ENCODE measurements around the gene WDR6. TPM values are rescaled to one million over a fixed set of nuclear protein-coding genes. Genes with fewer than 3 reads are reported as not detected.

WDR6 gene
- total RNA-seq, 3 donors from 2014 or later (not counting 1 experiment from before 2014, with no cell fraction given): 113 to 167 (median 129) TPM

DNA sequence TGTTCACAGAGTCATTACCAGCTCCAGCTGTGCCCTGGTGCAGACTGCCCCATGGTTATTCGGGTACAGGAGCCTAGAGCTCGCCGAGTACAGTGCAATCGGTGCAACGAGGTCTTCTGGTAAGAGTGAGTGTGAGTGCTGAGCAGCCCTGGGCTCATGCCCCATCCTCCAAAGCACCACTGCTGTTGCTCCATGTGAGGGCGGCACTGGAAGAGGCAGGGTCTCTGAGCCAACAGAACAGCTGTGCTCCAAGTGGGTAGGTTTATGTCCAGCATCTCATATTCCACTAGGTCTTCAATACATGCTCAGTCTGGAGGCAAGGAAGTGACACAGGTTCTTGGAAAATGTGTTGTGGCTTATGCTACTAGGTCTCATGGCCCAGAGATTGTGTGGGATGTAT is 36.6 kb upstream of the WDR6 start:
- no peaks in the 10 kb centered on the region for H3K27me3 ChIP-seq (ENCODE audit: control insufficient read depth, insufficient read depth, low read length)
- Mint-ChIP-seq H3K27me3 (ENCODE audit: low read depth in 2 of 2) (no peaks in the 10 kb centered on the region), H3K27ac (no peak overlapping the region), H3K4me1 (peaks cover 14 to 16% of the 10 kb centered on the region in 2 donors), H3K36me3 (peaks cover 15% of the 10 kb centered on the region), H3K9me3 (no peaks in the 10 kb centered on the region), H3K4me3 (no peak overlapping the region)
- TF ChIP-seq, protein P1, sequence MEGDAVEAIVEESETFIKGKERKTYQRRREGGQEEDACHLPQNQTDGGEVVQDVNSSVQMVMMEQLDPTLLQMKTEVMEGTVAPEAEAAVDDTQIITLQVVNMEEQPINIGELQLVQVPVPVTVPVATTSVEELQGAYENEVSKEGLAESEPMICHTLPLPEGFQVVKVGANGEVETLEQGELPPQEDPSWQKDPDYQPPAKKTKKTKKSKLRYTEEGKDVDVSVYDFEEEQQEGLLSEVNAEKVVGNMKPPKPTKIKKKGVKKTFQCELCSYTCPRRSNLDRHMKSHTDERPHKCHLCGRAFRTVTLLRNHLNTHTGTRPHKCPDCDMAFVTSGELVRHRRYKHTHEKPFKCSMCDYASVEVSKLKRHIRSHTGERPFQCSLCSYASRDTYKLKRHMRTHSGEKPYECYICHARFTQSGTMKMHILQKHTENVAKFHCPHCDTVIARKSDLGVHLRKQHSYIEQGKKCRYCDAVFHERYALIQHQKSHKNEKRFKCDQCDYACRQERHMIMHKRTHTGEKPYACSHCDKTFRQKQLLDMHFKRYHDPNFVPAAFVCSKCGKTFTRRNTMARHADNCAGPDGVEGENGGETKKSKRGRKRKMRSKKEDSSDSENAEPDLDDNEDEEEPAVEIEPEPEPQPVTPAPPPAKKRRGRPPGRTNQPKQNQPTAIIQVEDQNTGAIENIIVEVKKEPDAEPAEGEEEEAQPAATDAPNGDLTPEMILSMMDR (IDR thresholded peaks at IDR 0.05): no peak
- H3K9me3 ChIP-seq (ENCODE audit: control insufficient read depth, insufficient read depth, low read length): no peaks in the 10 kb centered on the region
- no peaks in the 10 kb centered on the region for H3K4me1 ChIP-seq (ENCODE audit: control insufficient read depth, insufficient read depth, low read length)
- DNase-seq (no peak), ATAC-seq (no peak)
- WGBS (ENCODE audit: insufficient coverage): 92% methylated on average over 6 of the region's 6 CpGs
- intact Hi-C loops (cut with micrococcal nuclease): no loop called here
- H3K4me3 ChIP-seq (ENCODE audit: low read length): no peak overlapping the region
- no peak overlapping the region for H3K27ac ChIP-seq (ENCODE audit: low read length)
- peaks cover 80% of the 10 kb centered on the region for H3K36me3 ChIP-seq (ENCODE audit: control insufficient read depth, insufficient read depth, low read length)

- no peaks in the 10 kb centered on the region for H3K9me3 Mint-ChIP-seq
- 80% methylated on average over 10 of the region's 10 CpGs for WGBS (ENCODE audit: insufficient coverage)
- H3K9me3 ChIP-seq (ENCODE audit: control insufficient read depth, insufficient read depth, low read length): no peaks in the 10 kb centered on the region
- intact Hi-C loops (cut with micrococcal nuclease): no loop called here
- no peak overlapping the region for H3K4me3 ChIP-seq (ENCODE audit: low read length)
- H3K4me1 ChIP-seq (ENCODE audit: control insufficient read depth, insufficient read depth, low read length): no peaks in the 10 kb centered on the region
- no peak overlapping the region for H3K4me3 Mint-ChIP-seq
- no peaks in the 10 kb centered on the region for H3K27me3 Mint-ChIP-seq (ENCODE audit: low read depth in 2 of 2)
- peaks cover 85% of the 10 kb centered on the region for H3K36me3 ChIP-seq (ENCODE audit: control insufficient read depth, insufficient read depth, low read length)
- TF ChIP-seq, protein P1 (IDR thresholded peaks at IDR 0.05): no peak
- no peaks in the 10 kb centered on the region for H3K4me1 Mint-ChIP-seq
- no peak overlapping the region for H3K27ac Mint-ChIP-seq
- H3K27me3 ChIP-seq (ENCODE audit: control insufficient read depth, insufficient read depth, low read length): no peaks in the 10 kb centered on the region
- no peak for DNase-seq
- H3K27ac ChIP-seq (ENCODE audit: low read length): no peak overlapping the region
- peaks cover 19% of the 10 kb centered on the region for H3K36me3 Mint-ChIP-seq
- ATAC-seq: no peak
Observed at GRCh38 chr3:48974076-48974864, 32.9 kb upstream of the WDR6 start.

GRCh38 chr3:48979451-48979850 is 27.7 kb upstream of the WDR6 start:
- Mint-ChIP-seq H3K9me3 (no peaks in the 10 kb centered on the region), H3K27me3 (ENCODE audit: low read depth in 2 of 2) (no peaks in the 10 kb centered on the region), H3K36me3 (peaks cover 8% of the 10 kb centered on the region), H3K27ac (no peak overlapping the region), H3K4me1 (no peaks in the 10 kb centered on the region), H3K4me3 (no peak overlapping the region)
- intact Hi-C loops (cut with micrococcal nuclease): no loop called here
- WGBS (ENCODE audit: insufficient coverage): 100% methylated on average over 3 of the region's 3 CpGs
- no peak for DNase-seq
- TF ChIP-seq, protein P1 (IDR thresholded peaks at IDR 0.05): no peak
- Histone ChIP-seq H3K36me3 (ENCODE audit: control insufficient read depth, insufficient read depth, low read length) (peaks cover 78% of the 10 kb centered on the region), H3K4me3 (ENCODE audit: low read length) (no peak overlapping the region), H3K4me1 (ENCODE audit: control insufficient read depth, insufficient read depth, low read length) (no peaks in the 10 kb centered on the region), H3K27ac (ENCODE audit: low read length) (no peak overlapping the region), H3K27me3 (ENCODE audit: control insufficient read depth, insufficient read depth, low read length) (no peaks in the 10 kb centered on the region), H3K9me3 (ENCODE audit: control insufficient read depth, insufficient read depth, low read length) (no peaks in the 10 kb centered on the region)
- no peak for ATAC-seq

GRCh38 chr3:48980295-48980694 is 26.9 kb upstream of the WDR6 start:
- no peak for DNase-seq
- Mint-ChIP-seq H3K9me3 (no peaks in the 10 kb centered on the region), H3K36me3 (peaks cover 8% of the 10 kb centered on the region), H3K4me1 (no peaks in the 10 kb centered on the region), H3K4me3 (no peak overlapping the region), H3K27me3 (ENCODE audit: low read depth in 2 of 2) (no peaks in the 10 kb centered on the region), H3K27ac (no peak overlapping the region)
- H3K4me3 ChIP-seq (ENCODE audit: low read length): no peak overlapping the region
- peaks cover 73% of the 10 kb centered on the region for H3K36me3 ChIP-seq (ENCODE audit: control insufficient read depth, insufficient read depth, low read length)
- H3K27ac ChIP-seq (ENCODE audit: low read length): no peak overlapping the region
- intact Hi-C loops (cut with micrococcal nuclease): no loop called here
- WGBS (ENCODE audit: insufficient coverage): 86% methylated on average over 4 of the region's 4 CpGs
- TF ChIP-seq, protein P1 (IDR thresholded peaks at IDR 0.05): no peak
- H3K27me3 ChIP-seq (ENCODE audit: control insufficient read depth, insufficient read depth, low read length): no peaks in the 10 kb centered on the region
- H3K9me3 ChIP-seq (ENCODE audit: control insufficient read depth, insufficient read depth, low read length): no peaks in the 10 kb centered on the region
- H3K4me1 ChIP-seq (ENCODE audit: control insufficient read depth, insufficient read depth, low read length): no peaks in the 10 kb centered on the region
- ATAC-seq: no peak

Data from natural killer cell (primary cell).